Activated CD8-positive, alpha-beta T cell treated with anti-CD3 and anti-CD28 coated beads for 36 hours (primary cell): ENCODE data around the gene NAP1L1. TPM values are rescaled to one million over a fixed set of nuclear protein-coding genes. Genes with fewer than 3 reads are reported as not detected.

Experiments
- ATAC-seq: fragments of 200-7000 bp; cut with Tn5 transposase; one replicate; pipeline ENCODE4 v1.10.0; 2021; ENCODE audit warnings: mild to moderate bottlenecking, moderate library complexity
- CTCF ChIA-PET: fragments of 350-600 bp; sonication (Branson Sonifier 250); formaldehyde crosslinking; loops from one replicate; lab custom pipeline; 2021; ENCODE audit warnings: antibody characterized with exemption; lab: Charles Lee
- POLR2A ChIA-PET: fragments of 350-600 bp; sonication (Branson Sonifier 250); formaldehyde crosslinking; loops from one replicate; lab custom pipeline; 2021; ENCODE audit warnings: antibody characterized with exemption; lab: Charles Lee
- DNase-seq: peaks from one replicate; pipeline ENCODE4 v3.0.0-alpha.2; 2020
- H3K27ac Mint-ChIP-seq: one replicate; pipeline ENCODE4 v1.8.0; 2021; ENCODE audit warnings: mild to moderate bottlenecking, mixed read lengths
- H3K27me3 Mint-ChIP-seq: one replicate; pipeline ENCODE4 v1.8.0; 2021; ENCODE audit warnings: mixed read lengths
- H3K36me3 Mint-ChIP-seq: one replicate; pipeline ENCODE4 v1.8.0; 2021; ENCODE audit warnings: low read depth, mixed read lengths
- H3K4me1 Mint-ChIP-seq: one replicate; pipeline ENCODE4 v1.8.0; 2021; ENCODE audit warnings: low read depth, mixed read lengths
- H3K4me3 Mint-ChIP-seq: one replicate; pipeline ENCODE4 v1.8.0; 2021; ENCODE audit warnings: mild to moderate bottlenecking, moderate library complexity, mixed read lengths
- H3K9me3 Mint-ChIP-seq: one replicate; pipeline ENCODE4 v1.8.0; 2021; ENCODE audit warnings: mixed read lengths
- intact Hi-C: fragments of 100-400 bp; cut with micrococcal nuclease; formaldehyde crosslinking; loops from one replicate; pipeline ENCODE4 v1.10.0; 2022
- total RNA-seq, 2 experiments: library from RNA; stranded (reverse); gene quantifications; one replicate each; pipeline ENCODE4 v1.2.3, GENCODE V29; 2021
- TF ChIP-seq, protein P1 (sequence below): fragments of 200-600 bp; IDR thresholded peaks from one replicate; pipeline ENCODE4 v1.8.0; 2022; ENCODE audit warnings: antibody characterized with exemption, mild to moderate bottlenecking

The NAP1L1 gene
- total RNA-seq, 2 experiments from 2014 or later, result 1,090 to 1,104 TPM

DNA sequence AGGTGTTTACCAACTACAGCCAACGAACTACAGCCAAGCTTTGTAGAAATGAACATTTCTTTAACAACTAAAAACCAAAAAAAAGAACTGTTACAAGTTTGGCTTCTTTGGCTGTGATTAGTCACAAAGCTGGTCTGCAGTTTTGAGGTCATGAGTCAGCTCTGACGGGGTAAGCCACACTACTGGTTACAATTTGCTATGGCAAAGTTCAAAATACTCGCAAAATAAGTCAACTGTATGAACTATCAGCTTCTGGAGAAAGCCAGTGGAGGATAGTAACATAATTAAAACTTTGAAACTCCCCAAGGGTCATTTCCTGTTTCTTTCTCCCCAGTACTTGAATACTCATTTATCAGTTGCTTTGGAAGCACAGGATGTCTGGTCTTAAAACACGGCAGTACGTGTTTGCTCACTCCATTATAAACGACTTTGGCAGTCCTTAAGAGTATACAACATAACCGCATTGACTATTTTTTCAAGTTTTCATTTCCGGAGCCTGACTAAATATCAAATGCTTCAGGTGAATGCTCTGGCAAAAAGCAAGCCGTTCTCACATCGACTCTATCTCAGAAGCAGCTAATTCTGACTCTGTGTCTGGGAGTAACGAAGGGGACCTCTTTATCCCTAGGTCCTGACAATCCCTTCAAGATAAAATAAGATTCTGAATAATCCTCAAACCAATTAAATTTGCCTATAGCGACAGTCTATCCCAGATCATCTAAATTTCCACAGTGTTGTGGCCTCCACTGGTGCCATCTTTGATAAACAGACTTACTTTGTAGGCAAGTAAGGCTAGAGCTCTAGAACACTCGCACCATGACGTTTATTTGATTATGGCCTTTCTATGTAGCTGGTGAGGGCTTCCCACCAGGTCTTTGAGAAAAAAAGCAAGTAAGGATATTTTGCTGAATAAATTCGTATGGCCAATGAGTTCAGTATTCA lies 63.5 kb downstream of the NAP1L1 start:
- Mint-ChIP-seq H3K27ac (peak overlapping the region; percentile 99), H3K27me3 (no peaks in the 10 kb centered on the region), H3K4me3 (peak overlapping the region; percentile 54), H3K36me3 (peaks cover 6% of the 10 kb centered on the region), H3K4me1 (peaks cover 62% of the 10 kb centered on the region), H3K9me3 (no peaks in the 10 kb centered on the region)
- intact Hi-C loops, result loop anchor here (1.0 to 5.0 kb wide), 5 partner anchors 27 to 284 kb away; no protein-coding TSS in a partner anchor
- ATAC-seq (peak; percentile 80), DNase-seq (peak; percentile 92)
- TF ChIP-seq, protein P1, sequence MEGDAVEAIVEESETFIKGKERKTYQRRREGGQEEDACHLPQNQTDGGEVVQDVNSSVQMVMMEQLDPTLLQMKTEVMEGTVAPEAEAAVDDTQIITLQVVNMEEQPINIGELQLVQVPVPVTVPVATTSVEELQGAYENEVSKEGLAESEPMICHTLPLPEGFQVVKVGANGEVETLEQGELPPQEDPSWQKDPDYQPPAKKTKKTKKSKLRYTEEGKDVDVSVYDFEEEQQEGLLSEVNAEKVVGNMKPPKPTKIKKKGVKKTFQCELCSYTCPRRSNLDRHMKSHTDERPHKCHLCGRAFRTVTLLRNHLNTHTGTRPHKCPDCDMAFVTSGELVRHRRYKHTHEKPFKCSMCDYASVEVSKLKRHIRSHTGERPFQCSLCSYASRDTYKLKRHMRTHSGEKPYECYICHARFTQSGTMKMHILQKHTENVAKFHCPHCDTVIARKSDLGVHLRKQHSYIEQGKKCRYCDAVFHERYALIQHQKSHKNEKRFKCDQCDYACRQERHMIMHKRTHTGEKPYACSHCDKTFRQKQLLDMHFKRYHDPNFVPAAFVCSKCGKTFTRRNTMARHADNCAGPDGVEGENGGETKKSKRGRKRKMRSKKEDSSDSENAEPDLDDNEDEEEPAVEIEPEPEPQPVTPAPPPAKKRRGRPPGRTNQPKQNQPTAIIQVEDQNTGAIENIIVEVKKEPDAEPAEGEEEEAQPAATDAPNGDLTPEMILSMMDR, result no peak
- CTCF ChIA-PET, result interaction anchor here (0.6 to 4.5 kb wide), 12 partner anchors 10 to 536 kb away, joined by 3 to 28 read pairs (median 4); partner anchors contain the start of gene PHLDA1
- POLR2A ChIA-PET, result interaction anchor here (0.6 to 3.7 kb wide), 19 partner anchors 8 to 297 kb away, joined by 3 to 75 read pairs (median 4); partner anchors contain the start of gene PHLDA1

DNA sequence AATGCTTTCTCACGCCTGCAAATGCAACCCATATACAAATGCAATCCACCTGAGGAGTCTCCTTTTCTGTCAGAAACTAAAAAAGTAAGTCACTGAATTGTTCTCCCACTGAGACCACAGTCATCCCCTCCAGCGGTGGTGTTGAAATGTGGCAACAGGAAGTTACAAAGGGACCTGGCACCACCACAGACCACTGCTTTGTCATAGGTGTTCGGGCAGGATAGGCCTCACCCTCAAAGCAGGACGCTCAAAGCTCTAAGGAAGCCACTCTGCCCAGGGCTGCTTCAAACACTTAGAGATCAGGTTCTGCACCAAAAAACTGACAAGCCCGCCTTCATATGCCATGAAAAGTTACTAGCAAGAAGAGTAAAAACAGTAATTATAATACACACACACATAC lies 64.2 kb downstream of the NAP1L1 start:
- TF ChIP-seq, protein P1, result no peak
- ChIA-PET CTCF (interaction anchor here (1.0 to 4.5 kb wide), 9 partner anchors 11 to 535 kb away, joined by 3 to 28 read pairs (median 4); partner anchors contain the start of gene PHLDA1), POLR2A (interaction anchor here (0.6 to 3.7 kb wide), 21 partner anchors 9 to 509 kb away, joined by 3 to 75 read pairs (median 4); partner anchors contain the start of genes KRR1 and PHLDA1)
- DNase-seq (peak; percentile 95), ATAC-seq (peak; percentile 84)
- intact Hi-C loops, result loop anchor here (1.0 to 5.0 kb wide), 5 partner anchors 26 to 283 kb away; no protein-coding TSS in a partner anchor
- no peaks in the 10 kb centered on the region for H3K36me3 Mint-ChIP-seq
- peak overlapping the region; percentile 54 for H3K4me3 Mint-ChIP-seq
- H3K4me1 Mint-ChIP-seq, result peaks cover 62% of the 10 kb centered on the region
- peak overlapping the region; percentile 99 for H3K27ac Mint-ChIP-seq
- H3K9me3 Mint-ChIP-seq, result no peaks in the 10 kb centered on the region
- no peaks in the 10 kb centered on the region for H3K27me3 Mint-ChIP-seq

DNA sequence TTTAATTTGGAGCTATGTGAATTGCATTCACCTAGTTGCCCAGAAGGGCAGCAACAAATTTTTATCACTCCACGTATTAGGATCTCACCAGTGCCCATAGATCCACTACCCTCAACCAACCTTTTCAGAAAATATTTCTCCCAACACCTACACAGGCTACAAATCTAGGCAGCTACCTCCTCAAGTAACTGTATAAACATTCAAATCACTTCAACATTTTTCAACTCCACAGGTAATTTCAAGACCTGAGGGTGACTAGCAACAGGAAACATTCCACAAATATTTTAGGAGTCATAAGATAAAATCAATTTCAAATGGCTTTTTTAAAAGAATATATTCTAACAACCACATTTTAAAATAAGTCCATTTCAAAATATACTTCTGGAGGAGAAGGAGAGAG lies 65.8 kb downstream of the NAP1L1 start:
- CTCF ChIA-PET, result interaction anchor here (0.6 to 4.5 kb wide), 2 partner anchors 13 to 110 kb away, joined by 3 to 28 read pairs; partner anchors contain the start of gene PHLDA1
- no peaks in the 10 kb centered on the region for H3K27me3 Mint-ChIP-seq
- TF ChIP-seq, protein P1, result no peak
- no peaks in the 10 kb centered on the region for H3K9me3 Mint-ChIP-seq
- POLR2A ChIA-PET, result no interaction called here
- H3K4me1 Mint-ChIP-seq, result peaks cover 56% of the 10 kb centered on the region
- H3K36me3 Mint-ChIP-seq, result no peaks in the 10 kb centered on the region
- intact Hi-C loops, result no loop called here
- H3K27ac Mint-ChIP-seq, result peak overlapping the region; percentile 76
- no peak overlapping the region for H3K4me3 Mint-ChIP-seq
- DNase-seq (no peak), ATAC-seq (no peak)

DNA sequence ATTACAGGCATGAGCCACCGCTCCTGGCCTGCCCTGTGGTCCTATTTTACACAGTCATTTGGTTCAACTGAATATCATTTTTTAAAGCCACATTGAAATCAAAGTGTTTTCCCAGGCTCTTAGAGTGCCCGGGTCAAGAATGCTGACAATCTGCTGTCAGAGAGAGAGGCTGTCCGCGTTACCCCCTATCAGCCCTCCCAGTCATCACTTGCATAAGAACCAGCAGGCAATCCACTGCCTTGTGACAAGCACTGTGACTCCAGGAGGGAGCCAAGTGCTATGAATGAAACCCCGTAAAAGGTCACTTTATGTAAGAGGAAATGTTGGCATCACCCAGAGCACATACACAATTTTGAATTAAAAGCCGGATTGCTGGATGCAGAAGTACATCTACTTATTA lies 66.4 kb downstream of the NAP1L1 start:
- intact Hi-C loops, result no loop called here
- no peaks in the 10 kb centered on the region for H3K36me3 Mint-ChIP-seq
- ChIA-PET CTCF (interaction anchor here (0.6 to 4.5 kb wide), 3 partner anchors 13 to 110 kb away, joined by 3 to 28 read pairs (median 3); partner anchors contain the start of gene PHLDA1), POLR2A (interaction anchor here (0.6 kb wide), 1 partner anchor 15 kb away, joined by 3 read pairs; no protein-coding TSS in a partner anchor)
- no peak for ATAC-seq
- no peak for DNase-seq
- H3K27ac Mint-ChIP-seq, result no peak overlapping the region
- TF ChIP-seq, protein P1, result no peak
- H3K9me3 Mint-ChIP-seq, result no peaks in the 10 kb centered on the region
- peaks cover 56% of the 10 kb centered on the region for H3K4me1 Mint-ChIP-seq
- no peak overlapping the region for H3K4me3 Mint-ChIP-seq
- H3K27me3 Mint-ChIP-seq, result no peaks in the 10 kb centered on the region
